ENCODE results near the gene TSN.

Gene TSN

GRCh38 chr2:121776361-121776760 lies 20.9 kb downstream of the TSN start:
- ChIA-PET POLR2A (no interaction called here), CTCF (no interaction called here)
- no peak overlapping the region for H3K4me3 ChIP-seq (ENCODE audit: low read depth, low read length)
- H3K4me1 ChIP-seq (ENCODE audit: control insufficient read depth, insufficient read depth, low read length) = no peaks in the 10 kb centered on the region; the same call in 1 of the 2 replicates
- no peaks in the 10 kb centered on the region; a peak in 1 of 3 replicates for H3K36me3 ChIP-seq (ENCODE audit: control insufficient read depth in 2 of 2, insufficient read depth in 1 of 2, low read length in 2 of 2)
- no peak overlapping the region for H3K27ac ChIP-seq (ENCODE audit: extremely low read depth, low read depth, low read length)
- no peaks in the 10 kb centered on the region for H3K9me3 ChIP-seq (ENCODE audit: control insufficient read depth, insufficient read depth, low read depth, low read length)
- TF ChIP-seq KLF10 (tag by site-specific recombination; IDR thresholded peaks at IDR 0.05) (no peak), ZBTB8A (tag by site-specific recombination; IDR thresholded peaks at IDR 0.05) (no peak)

GRCh38 chr2:121776885-121777698 lies 21.6 kb downstream of the TSN start:
- no peaks in the 10 kb centered on the region for H3K36me3 ChIP-seq (ENCODE audit: control insufficient read depth in 2 of 2, insufficient read depth in 1 of 2, low read length in 2 of 2)
- H3K9me3 ChIP-seq (ENCODE audit: control insufficient read depth, insufficient read depth, low read depth, low read length) = no peaks in the 10 kb centered on the region
- POLR2A ChIA-PET = no interaction called here
- H3K4me3 ChIP-seq (ENCODE audit: low read depth, low read length) = no peak overlapping the region
- no peaks in the 10 kb centered on the region; the same call in 1 of the 2 replicates for H3K4me1 ChIP-seq (ENCODE audit: control insufficient read depth, insufficient read depth, low read length)
- no peak overlapping the region for H3K27ac ChIP-seq (ENCODE audit: extremely low read depth, low read depth, low read length)
- CTCF ChIA-PET = no interaction called here
- 0 out of 2 replicates have a peak, but pooled peaks have one; percentile 12 for TF ChIP-seq ZNF488 (tag by site-specific recombination; IDR thresholded peaks at IDR 0.05)
- TF ChIP-seq ZSCAN30 (tag by site-specific recombination; IDR thresholded peaks at IDR 0.05) = no peak
- no peak for TF ChIP-seq ZNF843 (tag by site-specific recombination; IDR thresholded peaks at IDR 0.05)
- no peak for TF ChIP-seq ZNF670 (tag by site-specific recombination; IDR thresholded peaks at IDR 0.05; ENCODE audit: low read depth)
- TF ChIP-seq ZNF544 (tag by site-specific recombination; IDR thresholded peaks at IDR 0.05) = peak; percentile 48; the same call in 1 of the 2 replicates
- peak; percentile 48 for TF ChIP-seq ZBTB10 (tag by site-specific recombination; IDR thresholded peaks at IDR 0.05)
- no peak for TF ChIP-seq ZNF555 (tag by site-specific recombination; conservative IDR thresholded peaks at IDR 0.05)
- TF ChIP-seq ZNF660 (tag by site-specific recombination; IDR thresholded peaks at IDR 0.05) = no peak
- peak; percentile 20; the same call in 1 of the 2 replicates for TF ChIP-seq ZNF473 (tag by site-specific recombination; IDR thresholded peaks at IDR 0.05)
- peak; percentile 84 for TF ChIP-seq PRDM1 (tag by site-specific recombination; IDR thresholded peaks at IDR 0.05)
- no peak for TF ChIP-seq MZF1 (tag by site-specific recombination; IDR thresholded peaks at IDR 0.05; ENCODE audit: borderline replicate concordance)
- peak; percentile 68 for TF ChIP-seq ZNF366 (tag by site-specific recombination; conservative IDR thresholded peaks at IDR 0.05)
- no peak for TF ChIP-seq ZNF214 (tag by site-specific recombination; IDR thresholded peaks at IDR 0.05; ENCODE audit: borderline replicate concordance)
- no peak for TF ChIP-seq PRDM10 (tag by site-specific recombination; IDR thresholded peaks at IDR 0.05)
- TF ChIP-seq ZNF398 (tag by site-specific recombination; IDR thresholded peaks at IDR 0.05) = peak; percentile 96
- no peak for TF ChIP-seq ZFP69B (tag by site-specific recombination; IDR thresholded peaks at IDR 0.05)
- TF ChIP-seq ZSCAN4 (tag by site-specific recombination; IDR thresholded peaks at IDR 0.05) = peak; percentile 99
- TF ChIP-seq CTCF (tag by site-specific recombination; IDR thresholded peaks at IDR 0.05) = 0 out of 2 replicates have a peak, but pooled peaks have one; percentile 4
- TF ChIP-seq ZNF776 (tag by site-specific recombination; IDR thresholded peaks at IDR 0.05; ENCODE audit: borderline replicate concordance) = peak; percentile 79; the same call in 1 of the 2 replicates

All from HEK293 (cell line).